Measurements from ENCODE around the gene SLC28A3. TPM values are rescaled to one million over a fixed set of nuclear protein-coding genes. Genes with fewer than 3 reads are reported as not detected.

Gene SLC28A3
- total RNA-seq, 4 donors from 2014 or later = 7.1 to 40.1 (median 10.9) TPM

- WGBS = 79% methylated on average over 5 of the region's 5 CpGs
- no peak overlapping the region for H3K27ac ChIP-seq
- H3K9me3 ChIP-seq = no peaks in the 10 kb centered on the region
- no peak for DNase-seq (ENCODE audit: low spot score in 2 of 2)
- TF ChIP-seq POLR2AphosphoS5 (IDR thresholded peaks at IDR 0.05) = no peak
- no peak for TF ChIP-seq POLR2A (IDR thresholded peaks at IDR 0.05)
- TF ChIP-seq CTCF (IDR thresholded peaks at IDR 0.05) = no peak
- no peak for TF ChIP-seq EP300 (IDR thresholded peaks at IDR 0.05)
- H3K4me1 ChIP-seq = no peaks in the 10 kb centered on the region
- H3K27me3 ChIP-seq = peaks cover 7% of the 10 kb centered on the region
- H3K36me3 ChIP-seq = no peaks in the 10 kb centered on the region
- H3K4me3 ChIP-seq = no peak overlapping the region
Measured at GRCh38 chr9:84241817-84242373, 98.7 kb downstream of the SLC28A3 start.

- no peak for TF ChIP-seq POLR2A (IDR thresholded peaks at IDR 0.05)
- no peak for TF ChIP-seq POLR2AphosphoS5 (IDR thresholded peaks at IDR 0.05)
- TF ChIP-seq CTCF (IDR thresholded peaks at IDR 0.05) = no peak
- TF ChIP-seq EP300 (IDR thresholded peaks at IDR 0.05) = no peak
- Histone ChIP-seq H3K27me3 (no peaks in the 10 kb centered on the region), H3K27ac (no peak overlapping the region), H3K4me1 (no peaks in the 10 kb centered on the region), H3K36me3 (no peaks in the 10 kb centered on the region), H3K9me3 (no peaks in the 10 kb centered on the region), H3K4me3 (no peak overlapping the region)
- 76% methylated on average over 2 of the region's 2 CpGs for WGBS
- no peak for DNase-seq (ENCODE audit: low spot score in 2 of 2)
Measured at GRCh38 chr9:84239343-84239742, 101.2 kb downstream of the SLC28A3 start.

- no peaks in the 10 kb centered on the region for H3K27me3 ChIP-seq
- 77% methylated on average over 4 of the region's 4 CpGs for WGBS
- H3K4me1 ChIP-seq = no peaks in the 10 kb centered on the region
- H3K4me3 ChIP-seq = no peak overlapping the region
- TF ChIP-seq CTCF (IDR thresholded peaks at IDR 0.05) (no peak), EP300 (IDR thresholded peaks at IDR 0.05) (no peak), POLR2AphosphoS5 (IDR thresholded peaks at IDR 0.05) (no peak), POLR2A (IDR thresholded peaks at IDR 0.05) (no peak)
- H3K36me3 ChIP-seq = no peaks in the 10 kb centered on the region
- no peaks in the 10 kb centered on the region for H3K9me3 ChIP-seq
- no peak overlapping the region for H3K27ac ChIP-seq
- no peak for DNase-seq (ENCODE audit: low spot score in 2 of 2)
Measured at GRCh38 chr9:84238652-84239051, 101.9 kb downstream of the SLC28A3 start.

- no peak for TF ChIP-seq CTCF (IDR thresholded peaks at IDR 0.05)
- TF ChIP-seq POLR2AphosphoS5 (IDR thresholded peaks at IDR 0.05) = no peak
- no peak for TF ChIP-seq POLR2A (IDR thresholded peaks at IDR 0.05)
- TF ChIP-seq EP300 (IDR thresholded peaks at IDR 0.05) = no peak
- 87% methylated on average over 4 of the region's 4 CpGs for WGBS
Measured at GRCh38 chr9:84235511-84235910, 105.0 kb downstream of the SLC28A3 start.

GRCh38 chr9:84230355-84231145, 110.0 kb downstream of the SLC28A3 start:
- Histone ChIP-seq H3K4me1 (no peaks in the 10 kb centered on the region), H3K4me3 (no peak overlapping the region), H3K27me3 (no peaks in the 10 kb centered on the region), H3K9me3 (no peaks in the 10 kb centered on the region), H3K36me3 (no peaks in the 10 kb centered on the region), H3K27ac (no peak overlapping the region)
- WGBS = 48% methylated on average over 6 of the region's 6 CpGs
- no peak for DNase-seq (ENCODE audit: low spot score in 2 of 2)
- TF ChIP-seq POLR2AphosphoS5 (IDR thresholded peaks at IDR 0.05) (no peak), POLR2A (IDR thresholded peaks at IDR 0.05) (no peak), EP300 (IDR thresholded peaks at IDR 0.05) (no peak), CTCF (IDR thresholded peaks at IDR 0.05) (no peak)

More at GRCh38 chr9:84235511-84235910, 105.0 kb downstream of the SLC28A3 start:
- DNase-seq (ENCODE audit: low spot score in 2 of 2) = no peak
- Histone ChIP-seq H3K27me3 (no peaks in the 10 kb centered on the region), H3K36me3 (no peaks in the 10 kb centered on the region), H3K4me1 (no peaks in the 10 kb centered on the region), H3K27ac (no peak overlapping the region), H3K4me3 (no peak overlapping the region), H3K9me3 (no peaks in the 10 kb centered on the region)

Measured in suprapubic skin (tissue), 4 donors.